IMR-90 (cell line): Measurements from ENCODE around the gene MTOR. TPM values are rescaled to one million over a fixed set of nuclear protein-coding genes. Genes with fewer than 3 reads are reported as not detected.

Experiments used
- ATAC-seq: fragments of 200-7000 bp; cut with Tn5 transposase; 2 replicates; pipeline ENCODE4 v1.9.1; 2020; ENCODE audit warnings: low read depth, mild to moderate bottlenecking, moderate library complexity
- BruUV-seq: library from RNA; stranded (reverse); fragments of 400-500 nt; replicated peaks from 2 replicates; lab custom pipeline; 2021; lab: Mats Ljungman, UMichigan
- CTCF ChIA-PET: fragments of 300-600 bp; formaldehyde crosslinking; extraction: SDS; loops from one replicate; lab custom pipeline; 2021; ENCODE audit warnings: antibody characterized with exemption; lab: Yijun Ruan, JAX
- POLR2A ChIA-PET: fragments of 300-600 bp; sonication (Branson Sonifier 250); formaldehyde crosslinking; loops from one replicate; lab custom pipeline; 2022; ENCODE audit warnings: antibody characterized with exemption; ENCODE audit not compliant: unreplicated experiment; lab: Charles Lee
- DNase-seq: peaks from one replicate; pipeline ENCODE4 v3.0.0; 2013
- H2AFZ ChIP-seq: replicated peaks from 2 replicates; pipeline ENCODE3; 2013; ENCODE audit warnings: low read length, mild to moderate bottlenecking; ENCODE audit not compliant: poor library complexity
- H2AK5ac ChIP-seq: 2 replicates; pipeline ENCODE4 v1.6.1; 2013; ENCODE audit warnings: low read depth, low read length, inconsistent platforms
- H2AK9ac ChIP-seq: replicated peaks from 2 replicates; pipeline ENCODE3; 2013; ENCODE audit warnings: mild to moderate bottlenecking, low read depth, low read length, moderate library complexity; ENCODE audit not compliant: poor library complexity
- H2BK120ac ChIP-seq: 2 replicates; pipeline ENCODE4 v1.6.1; 2013; ENCODE audit warnings: low read depth, low read length, inconsistent platforms
- H2BK15ac ChIP-seq: 3 replicates; pipeline ENCODE4 v1.6.1; 2013; ENCODE audit warnings: low read depth, low read length, inconsistent platforms
- H2BK20ac ChIP-seq: 2 replicates; pipeline ENCODE4 v1.6.1; 2013; ENCODE audit warnings: low read depth, mild to moderate bottlenecking, inconsistent platforms, low read length, moderate library complexity
- H2BK5ac ChIP-seq: 2 replicates; pipeline ENCODE4 v1.6.1; 2013; ENCODE audit warnings: mild to moderate bottlenecking, low read depth, low read length, inconsistent platforms; ENCODE audit not compliant: poor library complexity, severe bottlenecking
- H3K14ac ChIP-seq: replicated peaks from 2 replicates; pipeline ENCODE4 v1.6.1; 2013; ENCODE audit warnings: low read depth, low read length, inconsistent platforms
- H3K18ac ChIP-seq: 2 replicates; pipeline ENCODE4 v1.6.1; 2013; ENCODE audit warnings: low read depth, low read length, control low read depth
- H3K23ac ChIP-seq: 2 replicates; pipeline ENCODE4 v1.6.1; 2013; ENCODE audit warnings: low read depth, low read length, inconsistent platforms
- H3K27ac ChIP-seq: 2 replicates; pipeline ENCODE4 v1.5.1; 2013; ENCODE audit warnings: mild to moderate bottlenecking, control low read depth, low read length; ENCODE audit not compliant: insufficient read depth
- H3K27me3 ChIP-seq: 2 replicates; pipeline ENCODE4 v1.6.1; 2013; ENCODE audit warnings: low read length; ENCODE audit not compliant: control insufficient read depth, insufficient read depth
- H3K36me3 ChIP-seq: 2 replicates; pipeline ENCODE4 v1.6.1; 2013; ENCODE audit warnings: low read length, mixed read lengths; ENCODE audit not compliant: control insufficient read depth, insufficient read depth
- H3K4ac ChIP-seq: 2 replicates; pipeline ENCODE4 v1.6.1; 2013; ENCODE audit warnings: low read depth, low read length, inconsistent platforms
- H3K4me1 ChIP-seq: 2 replicates; pipeline ENCODE4 v1.6.1; 2013; ENCODE audit warnings: low read length, mixed read lengths; ENCODE audit not compliant: control insufficient read depth, insufficient read depth
- H3K4me2 ChIP-seq: 2 replicates; pipeline ENCODE4 v1.6.1; 2013; ENCODE audit warnings: low read depth, mild to moderate bottlenecking, control low read depth, low read length, moderate library complexity
- H3K4me3 ChIP-seq: 2 replicates; pipeline ENCODE4 v1.5.1; 2013; ENCODE audit warnings: low read depth, mild to moderate bottlenecking, control low read depth, low read length, moderate library complexity; ENCODE audit not compliant: insufficient read depth
- H3K56ac ChIP-seq: 2 replicates; pipeline ENCODE4 v1.6.1; 2013; ENCODE audit warnings: low read length, inconsistent platforms; ENCODE audit not compliant: insufficient read depth; ENCODE audit errors: extremely low read depth
- H3K79me1 ChIP-seq, 2 experiments: 2 replicates each; pipeline ENCODE4 v1.6.1; 2013; ENCODE audit warnings: low read length in 2 of 2, inconsistent platforms in 1 of 2, low read depth in 1 of 2
- H3K9ac ChIP-seq: 2 replicates; pipeline ENCODE4 v1.6.1; 2013; ENCODE audit warnings: low read depth, low read length, control low read depth
- H3K9me1 ChIP-seq: 2 replicates; pipeline ENCODE4 v1.6.1; 2013; ENCODE audit warnings: low read length, inconsistent platforms; ENCODE audit not compliant: insufficient read depth
- H3K9me3 ChIP-seq: 2 replicates; pipeline ENCODE4 v1.6.1; 2013; ENCODE audit warnings: low read length; ENCODE audit not compliant: control insufficient read depth, insufficient read depth
- H4K20me1 ChIP-seq: 2 replicates; pipeline ENCODE4 v1.6.1; 2013; ENCODE audit warnings: low read length, inconsistent platforms; ENCODE audit not compliant: insufficient read depth
- H4K5ac ChIP-seq: 2 replicates; pipeline ENCODE4 v1.6.1; 2013; ENCODE audit warnings: mild to moderate bottlenecking, low read depth, low read length, control low read depth
- H4K8ac ChIP-seq, 2 experiments: 2 replicates each; pipeline ENCODE4 v1.6.1; 2013; ENCODE audit warnings: low read depth in 2 of 2, low read length in 2 of 2, control low read depth in 1 of 2, inconsistent platforms in 1 of 2
- H4K91ac ChIP-seq: 2 replicates; pipeline ENCODE4 v1.6.1; 2013; ENCODE audit warnings: low read depth, low read length, inconsistent platforms; ENCODE audit not compliant: insufficient read depth
- BHLHE40 ChIP-seq: fragments of 150-350 bp; IDR thresholded peaks from 2 replicates; pipeline ENCODE4 v1.6.1; 2016; ENCODE audit warnings: mild to moderate bottlenecking, low read depth, low read length
- CEBPB ChIP-seq: IDR thresholded peaks from 2 replicates; pipeline ENCODE4 v1.6.1; 2012; ENCODE audit warnings: low read depth, low read length, improper control_type of control experiment
- CHD1 ChIP-seq: IDR thresholded peaks from 2 replicates; pipeline ENCODE4 v1.6.1; 2012; ENCODE audit warnings: low read depth, low read length, improper control_type of control experiment
- CTCF ChIP-seq: conservative IDR thresholded peaks from 2 replicates; pipeline ENCODE4 v1.5.1; 2012; ENCODE audit warnings: mild to moderate bottlenecking, low read depth, low read length, improper control_type of control experiment
- ELK1 ChIP-seq: fragments of 150-350 bp; IDR thresholded peaks from 2 replicates; pipeline ENCODE4 v1.6.1; 2016; ENCODE audit warnings: low read depth, mild to moderate bottlenecking, low read length, moderate library complexity, borderline replicate concordance
- FOS ChIP-seq: fragments of 150-350 bp; IDR thresholded peaks from 2 replicates; pipeline ENCODE4 v1.6.1; 2016; ENCODE audit warnings: low read depth, low read length
- MAFK ChIP-seq: IDR thresholded peaks from 2 replicates; pipeline ENCODE4 v1.6.1; 2012; ENCODE audit warnings: low read depth, low read length, improper control_type of control experiment
- MAZ ChIP-seq: IDR thresholded peaks from 2 replicates; pipeline ENCODE4 v1.6.1; 2012; ENCODE audit warnings: low read depth, mild to moderate bottlenecking, low read length, improper control_type of control experiment, moderate library complexity, borderline replicate concordance
- MXI1 ChIP-seq: IDR thresholded peaks from 2 replicates; pipeline ENCODE4 v1.6.1; 2012; ENCODE audit warnings: low read depth, mild to moderate bottlenecking, low read length, moderate library complexity, borderline replicate concordance
- NFE2L2 ChIP-seq: fragments of 150-350 bp; IDR thresholded peaks from 2 replicates; pipeline ENCODE4 v1.6.1; 2016; ENCODE audit warnings: low read depth, mild to moderate bottlenecking, low read length
- POLR2A ChIP-seq: IDR thresholded peaks from 2 replicates; pipeline ENCODE4 v1.6.1; 2012; ENCODE audit warnings: mild to moderate bottlenecking, low read depth, low read length
- RAD21 ChIP-seq: IDR thresholded peaks from 2 replicates; pipeline ENCODE4 v1.6.1; 2012; ENCODE audit warnings: low read length, improper control_type of control experiment
- RFX5 ChIP-seq: IDR thresholded peaks from 2 replicates; pipeline ENCODE4 v1.8.0; 2012; ENCODE audit warnings: low read depth, mild to moderate bottlenecking, low read length, moderate library complexity
- SMC3 ChIP-seq: fragments of 150-350 bp; IDR thresholded peaks from 2 replicates; pipeline ENCODE4 v1.6.1; 2016; ENCODE audit warnings: low read depth, mild to moderate bottlenecking, antibody characterized with exemption, low read length, moderate library complexity
- USF2 ChIP-seq: fragments of 150-350 bp; IDR thresholded peaks from 2 replicates; pipeline ENCODE4 v1.6.1; 2017; ENCODE audit warnings: mild to moderate bottlenecking, antibody characterized with exemption, low read length, low read depth
- WGBS, 2 experiments: methylation state at CpG; one replicate each; pipeline versions ENCODE4 v1.1.5 to v1.1.7; 2013; ENCODE audit warnings: missing lambda C conversion rate in 2 of 2; ENCODE audit not compliant: insufficient read length in 1 of 2; ENCODE audit errors: extremely low coverage in 2 of 2; 5-methylcytosine and 5-hydroxymethylcytosine counted together
- dilution Hi-C: fragments of 300-500 bp; cut with HindIII; formaldehyde crosslinking; loops from one replicate; pipeline ENCODE4 v1.14.3; 2018; ENCODE audit warnings: low sequenced_read_pairs; ENCODE audit not compliant: unreplicated experiment
- in situ Hi-C: fragments of 300-500 bp; cut with MboI; formaldehyde crosslinking; loops from 3 replicates; pipeline ENCODE4 v1.14.3; 2019; ENCODE audit warnings: low sequenced_read_pairs, inconsistent platforms, mixed read lengths
- intact Hi-C: fragments of 100-400 bp; cut with micrococcal nuclease; formaldehyde crosslinking; loops from 2 replicates; pipeline ENCODE4 v1.10.0; 2022
- polyA plus RNA-seq, 3 experiments: library from polyadenylated mRNA; depleted of rRNA; stranded (reverse); fragments of >200 nt; gene quantifications; 2 replicates each; pipeline ENCODE4 v1.2.3, GENCODE V29; 2012; ENCODE audit warnings: low replicate concordance in 1 of 3
- total RNA-seq: library from RNA; depleted of rRNA; stranded (reverse); fragments of >200 nt; gene quantifications from 2 replicates; pipeline ENCODE4 v1.2.3, GENCODE V29; 2012

Gene MTOR
- total and polyA plus RNA-seq, 2 of the 4 experiments (the other 2 are of a cell fraction) = 19.2 to 36.7 TPM

- no TSS peak for BruUV-seq
- H3K27me3 ChIP-seq = no peaks in the 10 kb centered on the region
- no peak overlapping the region for H2BK20ac ChIP-seq
- intact Hi-C loops = no loop called here
- no peaks in the 10 kb centered on the region for H3K9me3 ChIP-seq
- CTCF ChIA-PET = interaction anchor here (0.5 kb wide), 1 partner anchor 867 kb away, joined by 3 read pairs; no protein-coding TSS in a partner anchor
- peaks cover 3 to 10% of the 10 kb centered on the region in 2 experiments; a peak in 3 of 4 replicates for H3K79me1 ChIP-seq
- no CpG with 5 or more reads among the region's 2 CpGs for WGBS, 2 experiments
- no peak overlapping the region for H3K9ac ChIP-seq
- POLR2A ChIA-PET = no interaction called here
- H3K4me3 ChIP-seq = no peak overlapping the region
- H4K8ac ChIP-seq = no peak overlapping the region
- dilution Hi-C loops = no loop called here
- DNase-seq (no peak), ATAC-seq (no peak)
- H3K23ac ChIP-seq = no peak overlapping the region
- no peak overlapping the region for H3K18ac ChIP-seq
- no peak overlapping the region for H3K14ac ChIP-seq
- no peak overlapping the region for H3K4ac ChIP-seq
- H3K4me1 ChIP-seq = no peaks in the 10 kb centered on the region
- no peak for TF ChIP-seq RAD21
- no peak for TF ChIP-seq ELK1
- no peak for TF ChIP-seq MXI1
- TF ChIP-seq NFE2L2 = no peak
- no peak for TF ChIP-seq CTCF
- no peak for TF ChIP-seq FOS
- TF ChIP-seq USF2 = no peak
- TF ChIP-seq MAFK = no peak
- no peak for TF ChIP-seq SMC3
- no peak for TF ChIP-seq CEBPB
- TF ChIP-seq POLR2A = no peak
- no peak for TF ChIP-seq CHD1
- no peak for TF ChIP-seq BHLHE40
- no peak for TF ChIP-seq RFX5
- TF ChIP-seq MAZ = no peak
- no peaks in the 10 kb centered on the region for H3K9me1 ChIP-seq
- H2AK9ac ChIP-seq = no peak overlapping the region
- H2BK120ac ChIP-seq = no peak overlapping the region
- H4K20me1 ChIP-seq = no peaks in the 10 kb centered on the region
- H2AK5ac ChIP-seq = no peak overlapping the region
- peaks cover 14% of the 10 kb centered on the region for H3K36me3 ChIP-seq
- no peak overlapping the region for H2BK5ac ChIP-seq
- H2AFZ ChIP-seq = no peak overlapping the region
- H2BK15ac ChIP-seq = no peak overlapping the region
- no peak overlapping the region for H3K56ac ChIP-seq
- no peak overlapping the region for H4K91ac ChIP-seq
- no peak overlapping the region for H4K5ac ChIP-seq
- H3K4me2 ChIP-seq = no peak overlapping the region
- in situ Hi-C loops = no loop called here
- H3K27ac ChIP-seq = no peak overlapping the region
Observed at GRCh38 chr1:11187931-11188330, 74.4 kb downstream of the MTOR start.
